ENCODE measurements around the gene CCHCR1.

GRCh38 chr6:31118178-31118577 lies 39.4 kb downstream of the CCHCR1 start:
- TF ChIP-seq POLR2A (IDR thresholded peaks at IDR 0.05) (no peak), CTCF (IDR thresholded peaks at IDR 0.05) (no peak)
